MM.1S (cell line): ENCODE data around the gene GRWD1.

Experiments used
- DNase-seq: peaks from one replicate; pipeline ENCODE4 v3.0.0-alpha.2; 2015
- H2AFZ ChIP-seq: fragments of 300-600 bp; sonication (generic); 2 replicates; pipeline ENCODE4 v1.6.0; 2016; ENCODE audit warnings: antibody characterized with exemption, low read length
- H3F3A ChIP-seq: fragments of 300-600 bp; sonication (generic); 2 replicates; pipeline ENCODE4 v1.6.1; 2016; ENCODE audit warnings: mild to moderate bottlenecking, antibody characterized with exemption, low read length, moderate library complexity, mixed read lengths; ENCODE audit not compliant: insufficient read depth
- H3K27ac ChIP-seq: fragments of 300-600 bp; sonication (generic); 2 replicates; pipeline ENCODE4 v1.5.1; 2016; ENCODE audit warnings: mild to moderate bottlenecking, low read length
- H3K27me3 ChIP-seq: fragments of 300-600 bp; sonication (generic); replicated peaks from 2 replicates; pipeline ENCODE4 v1.6.0; 2016; ENCODE audit warnings: low read length; ENCODE audit not compliant: insufficient read depth
- H3K36me3 ChIP-seq: fragments of 300-600 bp; sonication (generic); replicated peaks from 2 replicates; pipeline ENCODE4 v1.6.1; 2016; ENCODE audit warnings: mild to moderate bottlenecking, low read length, mixed read lengths; ENCODE audit not compliant: insufficient read depth
- H3K4me1 ChIP-seq: fragments of 300-600 bp; sonication (generic); 2 replicates; pipeline ENCODE4 v1.6.1; 2016; ENCODE audit warnings: low read length, mixed read lengths
- H3K4me2 ChIP-seq: fragments of 300-600 bp; sonication (generic); 2 replicates; pipeline ENCODE4 v1.6.0; 2016; ENCODE audit warnings: low read depth, low read length
- H3K4me3 ChIP-seq: fragments of 300-600 bp; sonication (generic); 2 replicates; pipeline ENCODE4 v1.5.1; 2016; ENCODE audit warnings: low read length, mixed read lengths
- H3K79me2 ChIP-seq: fragments of 300-600 bp; sonication (generic); 2 replicates; pipeline ENCODE4 v1.6.1; 2016; ENCODE audit warnings: mixed run types, low read length, mixed read lengths
- H3K9ac ChIP-seq: fragments of 300-600 bp; sonication (generic); 2 replicates; pipeline ENCODE4 v1.6.1; 2016; ENCODE audit warnings: low read length, mixed read lengths
- H3K9me2 ChIP-seq: fragments of 300-600 bp; sonication (generic); replicated peaks from 2 replicates; pipeline ENCODE4 v1.6.1; 2016; ENCODE audit warnings: mild to moderate bottlenecking, low read length, mixed read lengths; ENCODE audit not compliant: insufficient read depth
- H3K9me3 ChIP-seq: fragments of 300-600 bp; sonication (generic); replicated peaks from 2 replicates; pipeline ENCODE4 v1.6.1; 2016; ENCODE audit warnings: mild to moderate bottlenecking, low read length, mixed read lengths; ENCODE audit not compliant: insufficient read depth
- H4K20me1 ChIP-seq: fragments of 300-600 bp; sonication (generic); 2 replicates; pipeline ENCODE4 v1.6.1; 2016; ENCODE audit warnings: mild to moderate bottlenecking, low read length, moderate library complexity, mixed read lengths; ENCODE audit not compliant: insufficient read depth
- CTCF ChIP-seq: fragments of 300-600 bp; sonication (generic); IDR thresholded peaks from 2 replicates; pipeline ENCODE4 v1.5.1; 2016; ENCODE audit warnings: antibody characterized with exemption, low read length, mixed read lengths
- EZH2 ChIP-seq: fragments of 300-600 bp; sonication (generic); optimal IDR thresholded peaks from 2 replicates; pipeline ENCODE3; 2017; ENCODE audit warnings: low read depth, mild to moderate bottlenecking, antibody characterized with exemption, low read length, mixed read lengths
- EZH2phosphoT487 ChIP-seq: fragments of 300-600 bp; sonication (generic); IDR thresholded peaks from 2 replicates; pipeline ENCODE4 v1.6.1; 2018; ENCODE audit warnings: antibody characterized with exemption, low read length

The GRWD1 gene

GRCh38 chr19:48492925-48493717 is 47.3 kb downstream of the GRWD1 start:
- Histone ChIP-seq H3K9me2 (no peaks in the 10 kb centered on the region), H3K27ac (peak overlapping the region; percentile 65; the same call in 1 of the 2 replicates), H3K9me3 (no peaks in the 10 kb centered on the region), H3F3A (peaks cover 7% of the 10 kb centered on the region), H3K36me3 (no peaks in the 10 kb centered on the region), H3K79me2 (no peaks in the 10 kb centered on the region), H4K20me1 (no peaks in the 10 kb centered on the region), H3K4me1 (peaks cover 25% of the 10 kb centered on the region), H3K4me2 (peak overlapping the region; percentile 69), H2AFZ (peak overlapping the region; percentile 89), H3K27me3 (peaks cover 41% of the 10 kb centered on the region), H3K4me3 (peak overlapping the region; percentile 68), H3K9ac (peak overlapping the region; percentile 73)
- peak; percentile 93 for DNase-seq
- TF ChIP-seq CTCF (no peak), EZH2phosphoT487 (no peak), EZH2 (no peak)

GRCh38 chr19:48493718-48494401 is 48.1 kb downstream of the GRWD1 start:
- Histone ChIP-seq H3K9ac (peak overlapping the region; percentile 44; the same call in 1 of the 2 replicates), H3K4me1 (peaks cover 25% of the 10 kb centered on the region), H2AFZ (peak overlapping the region; percentile 53), H3K4me3 (peak overlapping the region; percentile 51), H3K9me2 (no peaks in the 10 kb centered on the region), H3K27me3 (peaks cover 45% of the 10 kb centered on the region), H3K79me2 (no peaks in the 10 kb centered on the region), H3K36me3 (no peaks in the 10 kb centered on the region), H3K27ac (no peak overlapping the region), H3K4me2 (peak overlapping the region; percentile 54; the same call in 1 of the 2 replicates), H3F3A (peaks cover 7% of the 10 kb centered on the region), H3K9me3 (no peaks in the 10 kb centered on the region), H4K20me1 (no peaks in the 10 kb centered on the region)
- DNase-seq = no peak
- TF ChIP-seq CTCF (no peak), EZH2phosphoT487 (no peak), EZH2 (no peak)

DNA sequence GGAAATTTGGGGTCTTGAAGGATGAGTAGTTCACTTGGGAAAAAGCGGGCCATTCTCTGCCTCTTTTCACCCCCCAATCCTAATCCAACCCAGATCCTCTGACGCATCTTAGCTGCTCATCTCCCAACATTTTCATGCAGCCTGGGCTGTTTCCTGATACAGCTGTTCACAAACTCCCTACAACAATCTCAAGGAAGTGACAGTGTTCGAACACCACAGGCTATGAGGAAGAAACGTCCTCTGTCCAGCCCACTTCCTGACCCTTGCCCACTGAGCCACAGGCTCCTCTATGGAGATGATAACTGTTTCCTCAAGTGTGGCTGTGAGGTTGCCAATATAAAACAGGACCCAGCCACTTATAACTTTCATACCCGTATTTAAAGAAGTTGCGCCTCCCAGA is 49.6 kb downstream of the GRWD1 start:
- no peak overlapping the region for H2AFZ ChIP-seq
- TF ChIP-seq EZH2phosphoT487 (no peak), CTCF (no peak), EZH2 (no peak)
- no peak for DNase-seq
- H3K27ac ChIP-seq = no peak overlapping the region
- peaks cover 14% of the 10 kb centered on the region for H3K4me1 ChIP-seq
- no peaks in the 10 kb centered on the region for H3K79me2 ChIP-seq
- no peak overlapping the region for H3K4me3 ChIP-seq
- H3K9ac ChIP-seq = no peak overlapping the region
- H3F3A ChIP-seq = peaks cover 5% of the 10 kb centered on the region
- H3K9me3 ChIP-seq = no peaks in the 10 kb centered on the region
- peaks cover 60% of the 10 kb centered on the region for H3K27me3 ChIP-seq
- no peaks in the 10 kb centered on the region for H3K36me3 ChIP-seq
- no peak overlapping the region for H3K4me2 ChIP-seq
- no peaks in the 10 kb centered on the region for H3K9me2 ChIP-seq
- H4K20me1 ChIP-seq = no peaks in the 10 kb centered on the region
